HG02970 (cell line): ENCODE results near the gene RABEP2.
A peak's percentile ranks its signal among the peaks of the same experiment; 100 is the strongest.
"Not testable (repeated sequence)": the region's sequence is repeated elsewhere in the genome, so short reads cannot be mapped to it uniquely, and the experiment has no call there.

Source experiments
- ATAC-seq: cut with Tn5 transposase; IDR thresholded peaks from one replicate; pipeline ENCODE4 v1.9.1; 2021; ENCODE audit warnings: mild to moderate bottlenecking, moderate library complexity, moderate number of reproducible peaks; ENCODE audit not compliant: unreplicated experiment, low FRiP score

RABEP2 gene

DNA sequence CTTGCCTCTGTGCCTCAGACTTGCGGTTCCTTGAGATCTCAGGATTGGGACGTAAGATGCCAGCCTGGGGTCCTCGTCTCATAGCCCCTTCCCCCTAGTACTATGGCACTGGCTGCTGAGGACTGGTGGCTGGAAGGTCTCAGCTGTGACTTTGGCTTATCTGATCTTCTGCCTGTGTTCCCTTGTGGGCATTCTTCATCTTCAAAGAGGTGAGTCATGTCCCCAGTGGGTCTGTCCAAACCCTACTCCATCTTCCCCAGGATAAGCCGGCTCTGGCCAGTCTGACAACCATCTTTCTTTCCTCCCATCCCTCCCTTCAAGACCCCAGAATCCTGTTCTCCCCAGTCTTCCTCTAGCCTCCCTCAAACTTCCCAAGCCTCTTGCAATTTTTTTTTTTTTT, 10.3 kb upstream of the RABEP2 start:
- no peak for ATAC-seq

GRCh38 chr16:28933171-28933570, 8.1 kb upstream of the RABEP2 start:
- no peak for ATAC-seq

GRCh38 chr16:28932339-28933141, 7.5 kb upstream of the RABEP2 start:
- no peak for ATAC-seq

DNA sequence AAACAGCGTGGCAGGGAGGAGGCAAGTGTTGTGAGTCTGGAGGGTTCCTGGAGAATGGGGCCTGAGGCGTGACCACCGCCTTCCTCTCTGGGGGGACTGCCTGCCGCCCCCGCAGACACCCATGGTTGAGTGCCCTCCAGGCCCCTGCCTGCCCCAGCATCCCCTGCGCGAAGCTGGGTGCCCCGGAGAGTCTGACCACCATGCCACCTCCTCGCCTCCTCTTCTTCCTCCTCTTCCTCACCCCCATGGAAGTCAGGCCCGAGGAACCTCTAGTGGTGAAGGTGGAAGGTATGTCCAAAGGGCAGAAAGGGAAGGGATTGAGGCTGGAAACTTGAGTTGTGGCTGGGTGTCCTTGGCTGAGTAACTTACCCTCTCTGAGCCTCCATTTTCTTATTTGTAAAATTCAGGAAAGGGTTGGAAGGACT, 6.8 kb upstream of the RABEP2 start, which contains the start of gene CD19:
Gene CD19, plus strand, starts transcription at position 171 of the 425 bp plus-strand sequence. Its CDS starts 30 bp downstream, at position 201.
- no peak for ATAC-seq

- ATAC-seq = no peak
Observed at GRCh38 chr16:28930652-28931051, 5.6 kb upstream of the RABEP2 start.

GRCh38 chr16:28930203-28930602, 5.2 kb upstream of the RABEP2 start:
- no peak for ATAC-seq

DNA sequence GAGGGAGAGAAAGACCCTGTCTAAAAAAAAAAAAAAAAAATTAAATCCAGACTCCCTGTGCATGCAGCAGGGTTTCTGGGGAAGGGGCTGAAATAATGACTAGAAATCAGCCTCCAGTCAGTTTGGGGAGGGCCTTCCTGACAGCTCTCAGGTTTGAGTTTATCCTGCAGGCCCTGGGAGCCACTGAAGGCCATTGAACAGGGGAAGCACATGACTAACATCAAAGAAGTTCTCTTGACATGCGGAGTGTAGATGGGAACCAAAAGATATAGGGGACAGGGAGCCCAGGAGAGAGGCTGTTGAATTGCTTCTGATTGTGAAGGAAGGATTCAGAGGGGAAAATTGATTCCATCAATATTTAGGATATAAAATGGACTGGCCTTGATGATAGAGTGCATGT, 2.8 kb upstream of the RABEP2 start:
- ATAC-seq = no peak

- ATAC-seq = not testable (repeated sequence)
Observed at GRCh38 chr16:28926284-28926683, 1.2 kb upstream of the RABEP2 start.

DNA sequence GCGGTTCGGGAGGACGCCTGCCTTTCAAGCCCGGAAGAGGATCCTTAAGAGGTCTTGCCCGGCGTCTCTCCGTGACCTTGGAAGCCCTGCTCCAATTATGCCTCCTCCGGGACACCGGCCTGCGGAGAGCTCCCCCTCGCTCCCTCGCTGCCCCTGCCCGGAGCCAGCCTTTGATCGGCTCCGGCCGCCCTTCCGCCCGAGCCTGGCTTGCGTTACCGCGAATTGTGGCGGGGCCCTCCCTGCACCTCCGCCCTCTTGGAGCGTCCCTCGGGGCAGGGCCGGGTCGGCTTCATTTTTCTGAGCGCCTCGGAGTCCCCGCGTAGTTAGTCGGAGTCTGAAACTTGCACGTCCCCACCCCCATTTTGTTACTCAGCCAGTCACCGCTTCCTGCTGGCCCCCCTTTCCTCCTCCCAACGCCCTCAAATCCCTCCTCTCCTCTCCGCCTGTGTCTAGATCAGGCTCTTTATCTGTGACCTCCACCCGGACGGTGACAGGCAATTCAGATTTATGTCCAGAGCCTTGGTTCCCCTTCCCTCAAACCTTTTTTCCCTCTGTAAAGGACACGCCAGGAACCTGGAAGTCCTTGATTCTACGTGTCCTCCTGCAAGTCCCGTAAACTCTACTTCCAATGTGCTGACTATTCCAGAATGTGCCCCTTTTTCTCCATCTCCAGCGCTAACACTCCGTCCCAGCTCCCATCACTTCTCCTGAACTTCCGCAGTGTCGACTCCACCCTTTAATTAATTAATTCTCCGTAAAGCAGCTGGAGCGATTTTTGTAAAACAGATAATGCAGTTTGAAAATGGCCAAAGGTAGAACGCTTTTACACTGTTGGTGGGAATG, 569 bp upstream of the RABEP2 start:
- ATAC-seq = peak; percentile 39

DNA sequence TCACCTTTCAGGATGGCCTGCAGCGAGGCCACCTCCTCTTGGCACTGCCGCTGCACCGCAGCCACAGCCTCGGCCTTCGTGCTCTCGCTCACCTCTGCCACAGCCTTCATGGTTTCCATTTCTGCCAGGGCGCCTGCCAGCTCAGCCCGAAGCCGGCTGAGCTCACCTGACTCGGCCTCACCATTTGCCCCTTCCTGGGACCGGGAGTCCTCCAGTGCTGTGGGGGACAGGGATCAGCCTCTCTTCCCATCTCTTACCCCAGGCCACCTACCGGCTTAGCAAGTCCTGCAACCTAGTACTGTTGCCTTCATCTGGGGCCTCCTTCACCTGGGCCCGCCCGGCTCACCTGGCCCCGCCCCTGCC, 658 bp downstream of the RABEP2 start:
- no peak for ATAC-seq

- peak; percentile 27 for ATAC-seq
Observed at GRCh38 chr16:28923652-28924398, 1.2 kb downstream of the RABEP2 start.

DNA sequence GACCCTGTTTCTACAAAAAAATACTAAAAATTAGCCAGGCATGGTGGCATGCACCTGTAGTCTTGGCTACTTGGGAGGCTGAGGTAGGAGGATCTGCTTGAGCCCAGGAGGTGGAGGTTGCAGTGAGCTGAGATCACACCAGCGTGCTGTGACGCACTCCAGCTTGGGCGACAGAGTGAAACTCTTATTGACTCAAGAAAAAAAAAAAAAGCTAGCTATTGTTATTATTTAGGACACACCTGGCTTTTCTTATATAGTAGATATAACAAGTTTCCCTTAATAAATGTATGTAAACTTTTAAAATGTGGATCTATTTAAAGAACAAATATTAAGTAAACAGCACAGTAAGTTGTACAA, 1.8 kb downstream of the RABEP2 start:
- no peak for ATAC-seq

GRCh38 chr16:28918698-28919097, 6.3 kb downstream of the RABEP2 start:
- ATAC-seq = no peak

DNA sequence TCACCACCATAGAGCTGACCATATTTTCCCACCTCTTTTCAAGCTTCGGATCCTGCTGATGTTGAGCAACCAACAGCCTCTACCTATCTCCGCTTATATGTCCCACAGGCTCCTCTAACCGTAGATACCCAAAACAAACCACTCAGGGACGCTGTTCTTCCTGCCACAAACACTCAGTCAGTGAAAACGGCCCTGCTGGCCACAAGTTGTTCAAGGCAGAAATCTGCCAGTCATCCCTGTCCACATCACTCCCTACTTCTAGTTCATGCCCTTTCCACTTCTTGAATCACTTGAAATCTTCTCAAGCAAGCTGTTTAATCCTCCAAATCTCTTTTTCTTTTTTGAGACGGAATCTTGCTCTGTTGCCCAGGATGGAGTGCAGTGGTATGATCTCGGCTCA, 7.9 kb downstream of the RABEP2 start:
- ATAC-seq = no peak

GRCh38 chr16:28915181-28915580, 9.9 kb downstream of the RABEP2 start:
- no peak for ATAC-seq

GRCh38 chr16:28913946-28914724, 10.9 kb downstream of the RABEP2 start:
- ATAC-seq = no peak

DNA sequence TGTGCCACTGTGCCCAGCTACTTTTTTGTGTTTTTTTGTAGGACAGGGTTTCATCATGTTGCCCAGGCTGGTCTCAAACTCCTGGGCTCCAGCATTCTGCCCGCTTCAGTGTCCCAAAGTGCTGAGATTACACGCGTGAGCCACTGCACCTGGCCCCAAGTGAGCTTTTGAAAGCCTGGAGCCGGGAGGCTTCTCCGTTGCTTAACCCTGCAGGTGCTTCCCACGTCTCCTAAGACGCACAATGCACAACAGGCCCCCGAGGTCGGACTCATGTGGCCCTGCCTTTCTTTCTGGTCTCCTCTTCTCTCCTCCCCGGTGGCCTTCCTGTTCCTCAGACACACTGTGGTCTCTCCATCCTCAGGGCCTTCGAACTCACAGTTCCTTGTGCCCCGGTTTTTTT, 12.5 kb downstream of the RABEP2 start:
- no peak for ATAC-seq

DNA sequence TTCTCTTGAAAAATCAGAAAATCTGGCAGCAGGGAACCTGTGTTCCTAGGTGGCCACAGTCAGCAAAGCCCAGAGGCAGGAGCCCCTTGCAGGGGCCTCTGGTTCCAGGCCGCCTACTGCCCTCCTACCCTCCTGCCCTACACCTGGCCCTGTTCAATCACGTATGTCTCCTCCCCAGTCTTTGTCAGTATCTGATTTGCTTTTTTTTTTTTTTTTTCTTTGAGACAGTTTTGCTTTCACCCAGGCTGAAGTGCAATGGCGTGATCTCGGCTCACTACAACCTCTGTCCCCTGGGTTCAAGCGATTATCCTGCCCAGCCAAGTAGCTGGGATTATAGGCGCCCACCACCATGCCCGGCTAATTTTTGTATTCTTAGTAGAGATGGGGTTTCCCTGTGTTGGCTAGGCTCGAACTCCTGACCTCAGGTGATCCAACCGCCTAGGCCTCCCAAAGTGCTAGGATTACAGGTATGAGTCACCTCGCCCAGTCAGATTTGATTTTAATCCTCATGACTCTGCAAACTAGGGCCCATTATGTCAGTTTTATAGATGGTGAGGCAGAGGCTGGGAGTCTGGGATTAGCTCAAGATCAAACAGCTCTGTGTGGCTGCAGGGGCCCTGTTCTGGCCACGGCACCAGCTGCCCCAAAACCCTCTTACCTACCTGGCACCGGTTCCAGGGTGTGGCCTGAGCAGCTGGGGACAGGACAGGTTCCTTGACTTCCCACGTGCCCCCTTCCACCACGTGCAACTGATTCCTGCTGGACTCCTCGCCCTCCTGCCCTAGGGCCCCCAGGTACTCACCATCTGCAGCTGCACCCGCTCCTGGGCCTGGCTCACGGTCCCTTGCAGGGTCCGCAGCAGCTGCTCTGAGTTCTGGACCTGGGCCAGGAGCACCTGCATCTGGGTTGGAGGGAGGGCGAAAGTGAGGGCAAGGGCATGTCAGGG, 14.7 kb downstream of the RABEP2 start:
- ATAC-seq = no peak

GRCh38 chr16:28905800-28906372, 19.2 kb downstream of the RABEP2 start:
- no peak for ATAC-seq
